ENCODE measurements around the gene ASXL2.
"Not testable (repeated sequence)": the region's sequence is repeated elsewhere in the genome, so short reads cannot be mapped to it uniquely, and the experiment has no call there.

ASXL2 gene

GRCh38 chr2:25887624-25888242, 9.4 kb upstream of the ASXL2 start:
- DNase-seq, result no peak

GRCh38 chr2:25885933-25886332, 7.6 kb upstream of the ASXL2 start:
- no peak for DNase-seq

GRCh38 chr2:25881764-25882163, 3.5 kb upstream of the ASXL2 start:
- DNase-seq, result no peak

GRCh38 chr2:25879133-25879730, 945 bp upstream of the ASXL2 start:
- DNase-seq, result no peak

DNA sequence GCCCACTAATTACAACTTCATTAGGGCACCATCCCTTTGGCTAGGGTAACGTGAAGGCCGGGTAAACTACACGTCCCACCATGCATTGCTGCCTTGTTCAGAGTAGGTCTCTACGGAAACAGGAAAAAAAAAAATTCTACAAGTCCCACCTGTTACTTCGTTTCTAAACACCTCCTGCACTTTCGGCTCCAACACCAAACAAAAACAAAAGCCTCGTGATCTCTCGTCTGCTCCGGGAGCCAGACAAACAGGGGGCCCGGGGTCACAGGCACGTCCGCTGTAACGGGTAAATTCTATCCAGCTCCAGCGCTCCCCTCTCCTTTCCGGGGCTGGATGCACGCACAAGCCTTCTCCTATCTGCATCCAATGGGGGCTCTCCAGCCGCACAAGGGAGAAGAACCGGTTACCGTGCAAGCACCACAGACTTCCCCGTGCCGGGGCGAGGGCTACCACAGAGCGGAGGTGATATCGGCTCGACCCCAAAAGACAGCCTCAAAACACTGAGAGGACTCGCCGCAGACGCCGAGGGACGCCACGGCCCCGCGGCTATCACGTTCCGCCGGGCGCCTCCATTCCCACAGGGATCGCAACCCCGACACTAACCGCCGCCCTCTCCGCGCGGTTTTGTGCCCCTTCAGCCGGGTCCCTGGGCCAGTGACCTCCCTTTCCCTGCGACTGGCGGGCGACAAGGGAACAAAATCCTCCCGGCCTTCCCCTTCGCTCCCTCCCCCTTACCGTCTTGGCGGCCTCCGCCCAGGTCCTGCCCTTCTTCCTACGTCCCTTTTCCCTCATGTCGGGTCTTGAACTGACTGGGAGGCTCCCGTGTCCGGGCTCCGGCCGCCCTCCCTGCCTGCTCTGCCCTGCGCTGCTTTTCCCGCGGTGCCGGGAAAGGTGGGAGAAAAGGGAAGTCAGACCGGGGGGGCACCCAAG, 591 bp downstream of the ASXL2 start:
- DNase-seq, result peak; percentile 26 to 70

DNA sequence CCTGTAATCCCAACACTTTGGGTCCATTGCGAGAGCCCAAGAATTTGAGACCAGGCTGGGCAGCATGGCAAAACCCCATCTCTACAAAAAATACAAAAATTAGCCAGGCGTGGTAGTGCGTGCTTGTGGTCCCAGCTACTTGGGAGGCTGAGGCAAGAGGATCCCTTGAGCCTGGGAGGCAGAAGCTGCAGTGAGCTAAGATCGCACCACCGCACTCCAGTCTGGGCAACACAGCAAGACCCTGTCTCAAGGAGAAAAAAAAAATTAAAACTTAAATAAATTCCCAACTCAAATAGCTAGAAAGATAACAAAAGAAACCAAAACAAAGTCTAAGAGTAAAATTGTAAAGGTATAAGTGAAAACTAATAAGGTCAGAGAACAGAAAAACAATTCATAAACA, 6.2 kb downstream of the ASXL2 start:
- no peak for DNase-seq

DNA sequence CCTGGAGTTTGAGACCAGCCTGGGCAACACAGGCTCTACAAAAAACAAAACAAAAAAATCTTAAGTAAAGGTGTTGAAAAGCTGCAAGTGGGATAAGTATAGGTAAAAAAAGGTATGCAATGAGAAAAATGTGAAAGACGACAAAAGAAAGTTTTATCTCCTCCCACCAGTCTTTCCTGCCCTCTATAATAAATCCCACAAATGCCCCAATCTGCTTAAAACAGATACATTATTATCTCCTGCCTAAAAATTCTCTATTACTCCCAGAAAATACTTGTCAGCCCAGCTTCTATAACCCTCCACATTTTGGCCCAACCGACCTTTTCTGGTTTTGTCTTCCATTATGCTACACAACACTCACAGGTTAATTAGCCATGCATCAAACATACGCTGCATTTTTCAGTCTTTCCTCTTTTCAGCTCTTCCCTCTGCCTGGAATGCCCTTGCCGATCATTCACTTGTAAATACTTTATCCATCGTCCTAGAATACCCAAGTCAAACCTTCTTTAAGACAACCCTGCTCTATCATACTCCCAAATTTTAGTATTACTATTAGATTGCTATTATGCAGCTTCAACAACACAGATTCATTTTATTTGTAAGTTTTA, 10.8 kb downstream of the ASXL2 start:
- DNase-seq, result no peak

DNA sequence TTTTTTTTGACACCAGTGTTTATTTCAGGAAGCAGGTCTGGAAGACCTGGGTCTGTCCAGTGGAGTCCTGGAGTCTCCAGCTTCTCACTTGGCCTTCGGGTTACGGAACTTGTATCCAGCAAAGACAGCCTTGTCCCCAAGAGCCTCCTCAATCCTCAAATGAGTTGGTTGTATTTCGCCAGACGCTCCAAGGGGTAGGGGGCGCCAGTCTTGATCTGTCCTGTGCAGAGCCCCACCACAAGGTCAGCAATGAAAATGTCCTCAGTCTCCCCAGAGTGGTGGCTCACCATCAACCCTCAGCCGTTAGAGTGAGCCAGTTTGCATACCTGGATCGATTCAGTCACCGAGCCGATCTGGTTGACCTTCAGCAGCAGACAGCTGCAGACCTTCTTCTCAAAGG, 21.9 kb downstream of the ASXL2 start:
- no peak for DNase-seq

DNA sequence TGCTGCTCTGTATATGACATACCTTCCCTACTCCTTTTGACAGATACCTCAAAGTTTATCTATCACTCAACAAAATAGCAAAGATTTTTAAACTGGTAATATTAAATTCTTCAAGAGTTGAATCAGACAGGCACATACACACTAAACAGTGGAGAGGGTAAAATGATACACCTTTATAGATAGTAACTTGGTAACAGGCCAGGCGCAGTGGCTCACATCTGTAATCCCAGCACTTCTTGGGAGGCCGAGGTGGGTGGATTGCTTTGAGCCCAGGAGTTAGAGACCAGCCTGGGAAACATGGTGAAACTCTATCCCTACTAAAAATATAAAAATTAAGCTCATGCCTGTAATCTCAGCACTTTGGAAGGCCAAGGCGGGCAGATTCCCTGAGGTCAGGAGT, 23.2 kb downstream of the ASXL2 start:
- no peak for DNase-seq

- peak in 1 of 2 experiments; percentile 60 for DNase-seq
Measured at GRCh38 chr2:25854613-25855012, 23.7 kb downstream of the ASXL2 start.

- no peak for DNase-seq
Measured at GRCh38 chr2:25853038-25853638, 25.1 kb downstream of the ASXL2 start.

- DNase-seq, result peak in 1 of 2 experiments; percentile 29
Measured at GRCh38 chr2:25851740-25852503, 26.4 kb downstream of the ASXL2 start.

GRCh38 chr2:25850400-25850799, 27.9 kb downstream of the ASXL2 start:
- not testable (repeated sequence) for DNase-seq

- DNase-seq, result not testable (repeated sequence)
Measured at GRCh38 chr2:25849350-25849749, 28.9 kb downstream of the ASXL2 start.

DNA sequence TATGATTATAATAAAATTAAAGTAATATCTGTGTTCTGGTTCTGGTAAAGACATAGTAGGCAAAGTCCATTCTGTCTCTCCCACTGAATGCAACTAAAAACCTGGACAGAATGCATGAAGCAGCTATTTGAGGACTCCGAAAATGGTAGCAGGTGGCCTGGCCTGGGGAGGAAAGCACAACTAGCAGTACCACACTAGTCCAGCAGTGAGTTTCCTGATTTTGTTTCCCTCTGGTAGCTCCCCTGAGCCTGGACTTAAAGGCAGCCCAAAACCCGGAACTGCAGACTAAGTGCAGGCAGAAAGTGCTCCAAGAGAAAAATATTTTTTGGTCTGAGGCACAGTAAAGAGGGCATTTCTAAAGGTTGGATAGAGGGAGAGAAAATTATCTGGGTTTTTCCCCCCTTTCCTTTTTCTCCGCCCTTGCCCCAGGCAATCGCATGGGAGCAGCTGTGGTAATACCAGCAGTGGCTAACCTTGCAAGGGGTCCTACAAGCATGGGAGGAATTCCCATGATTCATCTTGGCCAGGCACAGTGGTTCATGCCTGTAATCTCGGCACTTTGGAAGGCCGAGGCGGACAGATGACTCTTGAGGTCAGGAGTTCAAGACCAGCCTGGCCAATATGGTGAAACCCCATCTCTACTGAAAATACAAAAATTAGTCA, 32.3 kb downstream of the ASXL2 start:
- DNase-seq, result peak in 1 of 2 experiments; percentile 32

DNA sequence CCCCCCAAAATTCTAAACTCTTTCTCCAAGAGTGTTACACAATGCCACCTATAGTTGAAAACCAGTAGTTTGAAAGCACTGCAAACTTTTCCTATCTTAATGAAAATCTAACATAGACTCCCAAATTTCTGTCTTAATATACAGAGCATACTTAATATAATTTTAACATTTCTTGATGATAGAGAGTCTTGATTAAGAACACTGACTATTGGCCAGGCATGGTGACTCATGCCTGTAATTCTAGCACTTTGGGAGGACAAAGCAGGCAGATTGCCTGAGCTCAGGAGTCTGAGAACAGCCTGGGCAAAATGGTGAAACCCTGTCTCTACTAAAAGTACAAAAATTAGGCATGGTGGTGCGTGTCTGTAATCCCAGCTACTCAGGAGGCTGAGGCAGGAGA, 34.2 kb downstream of the ASXL2 start:
- DNase-seq, result no peak

DNA sequence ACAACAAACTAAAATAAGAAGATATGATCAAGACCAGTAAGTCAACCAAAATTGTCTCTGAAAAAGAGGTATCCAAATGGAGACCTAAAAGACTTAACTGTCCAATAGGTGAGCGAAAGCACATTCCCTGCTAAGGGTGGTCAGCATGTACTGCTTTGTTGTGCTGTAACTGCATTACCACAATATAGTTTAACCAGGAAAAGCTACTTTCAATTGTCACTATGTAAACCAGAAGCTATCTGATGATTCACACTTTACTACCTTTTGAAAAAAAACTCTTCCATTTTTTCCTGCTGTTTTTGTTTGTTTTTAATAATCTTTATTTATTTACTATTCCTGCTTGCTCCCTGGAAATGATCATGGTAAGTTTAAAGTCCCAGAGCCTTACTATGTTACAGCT, 36.1 kb downstream of the ASXL2 start:
- DNase-seq, result no peak

- no peak for DNase-seq
Measured at GRCh38 chr2:25838152-25838756, 40.0 kb downstream of the ASXL2 start.

DNA sequence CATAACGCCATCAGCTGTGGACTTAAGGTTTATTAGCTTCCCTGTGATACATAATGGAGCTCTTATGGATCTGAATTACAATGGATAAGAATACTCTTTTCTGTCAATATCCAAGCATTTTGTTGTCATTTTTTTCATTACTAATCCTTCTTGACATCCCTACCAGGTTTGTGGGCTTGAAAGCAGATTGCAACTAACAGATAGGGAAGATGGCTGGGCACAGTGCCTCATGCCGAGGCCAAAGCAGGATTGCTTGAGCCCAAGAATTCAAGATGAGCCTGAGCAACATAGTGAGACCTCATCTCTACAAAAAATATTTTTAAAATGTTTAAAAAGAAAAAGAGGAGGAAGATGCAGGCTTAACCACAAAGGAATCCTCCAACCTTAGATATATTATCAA, 42.4 kb downstream of the ASXL2 start:
- no peak for DNase-seq

DNA sequence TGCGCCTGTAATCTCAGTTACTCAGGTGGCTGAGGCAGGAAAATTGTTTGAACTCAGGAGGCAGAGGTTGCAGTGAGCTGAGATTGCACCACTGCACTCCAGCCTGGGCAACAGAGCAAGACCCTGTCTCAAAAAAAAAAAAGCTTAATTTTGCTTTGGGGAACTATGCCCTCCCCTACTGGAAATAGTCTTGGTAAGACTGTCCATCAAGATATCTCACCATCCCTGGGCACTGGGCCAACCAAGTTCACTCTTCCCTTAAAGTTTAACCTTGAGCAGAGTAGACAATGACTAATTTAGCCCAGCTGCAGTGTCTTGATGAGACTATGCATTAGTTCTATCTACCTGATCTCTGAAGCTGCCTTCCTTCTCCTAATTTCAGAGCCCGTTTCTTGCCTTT, 44.7 kb downstream of the ASXL2 start:
- DNase-seq, result no peak

- DNase-seq, result no peak
Measured at GRCh38 chr2:25832897-25833296, 45.4 kb downstream of the ASXL2 start.
